GM19324 (cell line): ENCODE results near the gene PLEKHG3.

Experiments
- ATAC-seq: cut with Tn5 transposase; IDR thresholded peaks from one replicate; pipeline ENCODE4 v1.9.1; 2021; ENCODE audit warnings: mild to moderate bottlenecking, moderate library complexity; ENCODE audit not compliant: unreplicated experiment, low FRiP score

The PLEKHG3 gene

DNA sequence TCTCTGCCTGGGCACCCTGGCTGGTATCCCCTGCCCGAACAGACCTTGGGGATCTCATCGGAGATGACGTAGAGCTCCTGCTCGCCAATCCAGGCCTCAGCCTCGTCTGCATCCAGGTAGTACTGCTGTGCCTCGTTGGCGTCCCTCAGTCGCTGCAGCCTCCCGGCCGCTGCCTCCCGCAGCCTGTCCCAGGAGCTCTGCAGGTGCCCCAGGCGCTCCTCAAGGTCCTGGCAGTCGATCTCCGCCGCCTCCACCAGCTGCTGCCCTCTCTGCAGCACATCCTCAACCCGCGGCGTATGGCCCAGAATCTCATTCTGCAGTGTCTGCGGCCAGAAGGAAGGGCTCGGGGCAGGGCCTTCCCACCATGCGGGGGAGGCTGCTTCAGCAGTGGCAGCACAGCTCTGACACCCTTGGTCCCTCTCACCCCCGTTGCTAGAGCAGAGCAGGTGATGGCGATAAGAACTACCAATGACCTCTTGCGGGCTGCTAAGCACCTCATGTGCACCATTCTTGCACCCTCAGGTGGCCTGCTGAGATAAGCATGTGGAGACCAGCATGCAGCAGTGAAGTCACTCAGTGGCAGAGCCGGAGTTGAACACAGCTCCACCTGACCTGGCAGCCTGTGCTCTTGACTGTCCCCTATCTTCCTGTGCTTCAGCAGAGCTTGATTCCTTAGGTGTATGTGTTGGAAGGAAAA is 71.0 kb downstream of the PLEKHG3 start:
- no peak for ATAC-seq

DNA sequence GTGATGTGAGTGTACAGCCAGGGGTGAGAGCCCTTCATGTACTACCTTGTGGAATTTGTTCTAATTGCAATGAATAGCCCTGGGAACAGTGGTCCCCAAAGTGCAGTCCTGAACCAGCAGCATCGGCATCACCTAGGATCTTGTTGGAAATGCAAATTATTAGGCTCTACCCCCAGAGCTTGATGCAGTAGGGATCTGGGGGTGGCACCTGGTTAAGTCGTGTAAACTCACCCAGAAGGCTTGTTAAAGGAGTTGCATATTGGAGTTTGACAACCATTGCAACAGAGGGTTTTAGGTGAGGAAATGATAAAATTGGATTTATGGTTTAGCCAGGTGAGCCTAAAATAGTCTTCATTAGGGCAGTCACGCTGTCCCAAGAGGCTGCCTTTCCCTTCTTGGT is 73.2 kb downstream of the PLEKHG3 start:
- no peak for ATAC-seq

DNA sequence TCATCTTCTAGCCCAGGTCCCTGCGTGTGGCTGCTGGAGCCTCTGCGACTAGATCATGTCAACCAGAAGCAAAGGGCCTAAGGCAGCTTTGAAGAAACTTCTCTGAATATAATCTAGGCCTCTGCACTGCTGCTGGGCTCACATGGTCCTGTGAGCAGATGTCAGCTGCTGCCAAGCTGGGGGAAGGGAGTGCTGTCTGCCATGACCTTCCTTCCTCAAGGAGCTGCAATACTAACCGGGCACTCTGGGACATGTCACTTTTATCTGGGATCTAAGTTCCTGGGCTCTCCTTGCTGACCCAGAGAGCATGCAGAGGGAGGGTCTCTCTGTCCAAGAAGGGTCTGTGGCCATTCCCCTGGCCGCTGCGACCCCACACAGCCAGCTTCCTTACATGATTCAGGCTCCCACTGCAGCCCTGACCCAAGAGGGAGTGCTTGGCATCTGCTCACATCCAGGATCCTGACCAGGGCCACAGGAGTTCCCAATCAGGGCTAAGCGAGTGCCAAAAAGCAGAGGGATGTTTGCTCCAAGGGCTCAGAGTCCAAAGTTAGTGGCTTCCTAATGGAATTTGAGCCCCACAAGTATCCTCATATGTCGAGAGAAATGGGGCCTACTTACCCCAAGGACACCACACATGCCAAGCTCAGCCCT is 74.0 kb downstream of the PLEKHG3 start:
- no peak for ATAC-seq

DNA sequence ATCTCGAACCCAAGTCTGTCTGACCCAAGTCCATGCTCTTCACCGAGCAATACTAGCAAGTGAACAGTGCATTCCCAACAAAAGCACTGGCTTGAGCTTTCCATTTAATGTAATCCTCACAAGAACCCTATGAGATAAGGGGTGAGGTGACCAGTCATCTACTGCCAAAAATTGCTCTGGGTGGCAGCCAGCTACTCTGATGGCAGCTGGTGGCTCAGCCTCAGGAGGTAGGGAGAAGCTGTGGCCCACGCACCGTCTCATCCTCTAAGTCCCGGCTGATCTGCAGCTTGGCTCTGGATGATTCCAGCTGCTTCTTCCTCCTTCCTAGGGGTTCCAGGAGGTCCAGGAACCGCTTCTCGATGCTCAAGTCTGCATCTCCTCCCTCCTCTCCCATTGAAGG is 75.2 kb downstream of the PLEKHG3 start:
- no peak for ATAC-seq

DNA sequence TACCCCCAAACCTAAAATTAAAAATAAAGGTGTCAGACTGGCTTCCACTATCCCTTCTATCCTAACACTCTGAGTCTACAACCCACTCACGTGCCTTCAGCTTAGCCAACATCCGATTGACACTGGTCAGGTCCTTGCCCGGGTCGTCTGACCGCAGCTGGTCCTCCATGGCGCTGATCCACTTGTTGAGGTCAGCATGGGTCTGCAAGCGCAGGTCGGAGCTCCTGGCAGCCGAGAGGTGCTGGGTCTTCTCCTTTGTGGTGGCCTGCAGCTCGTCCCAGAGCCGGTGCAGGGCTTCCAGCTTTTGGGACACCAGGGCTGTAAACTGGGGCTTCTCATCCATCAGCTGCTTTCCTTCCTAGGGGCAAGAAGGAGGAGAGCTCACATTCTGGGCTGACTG is 78.0 kb downstream of the PLEKHG3 start:
- no peak for ATAC-seq

DNA sequence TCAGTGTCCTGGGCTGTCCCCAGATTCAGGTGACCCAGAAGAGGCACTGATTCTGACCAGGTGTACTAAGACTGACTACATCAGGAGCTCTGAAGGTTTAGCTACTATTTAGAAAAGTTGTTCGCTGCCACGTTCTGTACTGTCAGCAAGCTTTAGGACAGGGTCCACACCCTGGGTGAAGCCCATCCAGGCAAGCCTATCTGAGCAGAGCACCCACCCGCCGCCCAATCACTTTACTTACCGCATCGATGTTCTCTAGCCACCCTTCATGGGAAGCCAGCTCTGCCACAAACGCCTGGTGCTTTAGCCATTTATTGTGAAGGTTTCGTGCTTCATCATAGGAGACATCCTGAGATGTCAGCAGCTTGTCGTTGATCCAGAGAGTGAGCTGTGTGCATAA is 79.8 kb downstream of the PLEKHG3 start:
- no peak for ATAC-seq

DNA sequence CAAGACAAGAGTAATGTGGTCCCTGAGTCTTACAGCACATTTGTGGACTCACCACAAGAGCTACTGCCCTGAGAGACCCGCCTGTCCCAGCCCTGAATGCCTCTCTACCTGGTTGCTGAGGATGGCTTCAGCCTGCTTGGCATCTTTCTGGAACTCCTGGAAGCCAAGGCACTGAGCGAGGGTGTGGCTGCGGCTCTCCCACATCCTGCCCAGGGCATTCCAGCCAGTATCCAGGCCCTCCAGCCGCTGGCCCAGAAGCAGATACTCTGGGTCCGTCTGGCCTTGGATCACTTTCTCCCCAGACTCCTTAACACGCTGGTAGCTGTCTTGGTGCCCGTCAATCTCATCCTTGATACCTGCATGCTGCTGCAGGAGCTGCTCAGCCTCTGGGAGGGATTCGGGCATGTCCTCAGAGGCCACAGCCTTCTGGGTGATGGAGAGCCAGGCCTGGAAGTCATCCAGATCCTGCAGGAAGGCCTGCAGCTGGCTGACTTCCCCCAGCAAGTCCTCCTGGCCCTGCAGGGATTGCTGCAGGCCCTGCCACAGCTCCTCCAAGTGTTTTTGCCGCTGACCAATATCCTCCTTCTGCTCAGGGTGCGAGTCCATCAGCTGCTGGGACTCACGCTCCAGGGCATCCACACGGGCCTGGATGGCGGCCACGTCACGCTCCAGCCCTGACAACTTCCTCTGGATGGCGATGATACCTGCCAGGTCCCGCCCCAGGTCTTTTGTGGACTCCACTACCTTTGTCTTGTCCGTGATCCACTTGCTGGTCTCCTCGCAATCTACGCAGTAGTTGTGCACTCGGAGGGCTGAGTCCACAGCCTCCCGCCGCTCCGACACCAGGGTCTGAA is 82.3 kb downstream of the PLEKHG3 start:
- ATAC-seq, result no peak

DNA sequence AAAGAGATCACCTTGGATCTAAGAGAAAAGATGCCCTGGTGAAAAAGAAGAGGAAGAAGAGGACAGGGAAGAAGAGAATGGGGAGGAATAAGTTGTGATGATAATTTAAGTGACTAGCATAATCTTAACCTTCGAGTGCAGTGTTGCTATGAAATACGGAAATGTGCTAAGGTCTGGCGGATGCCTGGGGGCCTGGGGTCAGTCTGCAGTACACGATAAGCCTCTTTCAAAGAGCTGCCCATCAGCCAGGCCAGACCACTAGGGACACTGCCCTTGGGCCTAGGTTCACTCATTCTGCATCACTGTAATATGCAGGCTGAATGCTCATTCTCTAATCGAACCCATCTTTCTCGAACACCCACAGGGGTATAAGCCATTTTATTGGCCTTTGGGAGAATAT is 83.4 kb downstream of the PLEKHG3 start:
- ATAC-seq, result no peak

DNA sequence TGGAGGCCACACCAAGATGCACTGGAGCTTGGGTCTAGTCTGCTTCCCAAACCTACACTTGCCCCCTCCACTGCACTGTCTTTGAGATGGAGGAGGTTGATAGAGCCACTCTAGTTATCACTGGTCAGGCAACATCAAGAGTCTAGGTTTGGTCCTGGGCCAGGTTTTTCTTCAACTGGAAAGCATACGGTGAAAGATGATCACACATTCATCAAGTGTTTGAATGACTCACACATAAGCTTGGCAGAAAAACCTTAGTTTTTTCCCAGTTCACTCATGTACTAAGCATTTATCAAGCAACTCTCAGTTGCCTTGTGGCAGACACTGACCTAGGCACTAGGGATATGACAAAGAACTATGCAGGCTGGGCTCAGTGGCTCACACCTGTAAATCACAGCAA is 84.5 kb downstream of the PLEKHG3 start:
- no peak for ATAC-seq

DNA sequence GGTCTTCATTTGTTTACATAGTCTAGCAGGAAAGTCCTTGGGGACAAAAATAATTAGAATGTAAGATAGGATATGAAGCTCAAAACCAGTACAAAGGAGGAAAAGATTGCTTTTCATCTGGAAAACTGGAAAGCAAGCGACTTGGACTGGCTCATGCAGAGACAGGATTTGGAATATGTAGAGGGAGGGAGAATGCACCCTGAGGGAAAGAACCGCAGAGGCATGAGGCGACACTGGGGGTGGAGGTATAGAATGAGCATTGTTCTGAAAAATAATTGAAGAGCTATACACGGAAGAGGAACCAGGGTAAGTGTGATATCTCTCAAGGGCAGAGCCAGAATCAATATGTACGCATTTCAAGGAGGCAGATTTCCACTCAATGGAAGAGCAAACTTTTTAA is 85.5 kb downstream of the PLEKHG3 start:
- no peak for ATAC-seq

DNA sequence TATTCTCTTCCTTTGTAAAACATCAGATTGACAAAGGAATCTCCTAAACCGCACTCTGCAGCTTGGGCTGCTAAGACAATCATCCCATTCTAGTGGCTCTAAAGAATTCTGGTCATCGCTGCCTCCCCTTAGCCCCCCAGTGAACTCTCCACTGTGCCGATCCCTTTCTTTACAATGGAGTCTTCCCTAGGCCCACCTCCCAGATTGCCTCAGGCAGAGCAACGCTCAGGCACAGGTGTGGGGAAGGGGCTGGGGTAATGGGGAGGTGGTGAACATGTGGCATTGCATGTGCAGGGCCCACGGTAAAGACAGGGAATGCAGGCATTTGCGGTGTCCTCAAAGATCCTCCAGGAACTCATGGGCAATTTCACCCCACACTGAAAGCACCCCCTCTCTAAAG is 86.3 kb downstream of the PLEKHG3 start:
- no peak for ATAC-seq

DNA sequence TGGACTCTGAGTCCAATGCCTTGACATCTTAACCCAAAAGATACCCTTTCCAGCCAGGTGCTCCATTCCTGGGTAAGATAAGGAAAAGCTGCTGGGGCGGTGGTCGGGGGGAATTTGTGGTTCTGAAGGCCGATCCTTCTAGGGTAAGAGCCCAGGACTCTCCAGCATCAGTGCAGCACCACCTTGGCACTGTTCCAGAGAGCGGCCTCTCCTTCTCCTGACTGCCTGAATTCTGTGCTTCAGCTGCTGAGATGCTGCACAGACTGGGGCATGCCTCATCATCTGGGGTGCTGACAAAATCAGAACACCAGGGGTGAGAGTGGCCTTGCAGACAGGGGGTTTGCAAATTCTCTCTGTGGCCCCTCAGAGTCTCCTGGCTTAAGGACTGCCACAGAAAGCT is 88.0 kb downstream of the PLEKHG3 start:
- no peak for ATAC-seq

DNA sequence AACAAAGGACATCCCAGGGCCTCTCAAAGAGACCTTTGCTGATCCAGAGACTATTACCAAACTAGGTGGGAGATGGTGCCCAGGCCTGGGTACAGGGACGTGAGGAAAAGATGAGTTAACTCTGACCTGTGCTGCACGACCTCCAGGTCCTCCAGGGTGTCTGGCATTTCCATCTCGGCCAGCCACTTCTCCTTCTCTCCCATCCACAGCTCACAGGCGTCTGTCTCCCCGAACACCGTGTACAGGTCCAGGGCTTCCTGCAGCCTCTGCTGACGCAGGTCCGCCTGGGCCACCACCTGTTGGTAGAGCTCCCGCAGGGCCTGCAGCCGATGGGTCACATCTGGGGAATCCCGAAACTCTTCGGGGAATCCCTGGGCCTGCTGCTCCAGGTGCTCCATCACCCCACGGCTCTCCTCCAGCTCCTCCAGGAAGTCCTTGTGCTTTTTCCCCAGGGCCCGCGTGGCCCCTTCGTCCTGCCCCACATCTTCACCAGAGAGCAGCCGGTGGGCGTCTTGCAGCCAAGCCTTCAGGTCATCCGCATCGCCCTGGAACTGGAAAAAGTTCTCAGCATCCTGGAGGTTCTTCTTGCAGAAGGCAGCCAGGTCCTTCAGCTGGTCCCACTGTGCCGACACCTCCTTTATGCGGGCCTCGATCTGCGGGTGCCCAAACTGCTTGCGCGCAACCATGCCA is 88.8 kb downstream of the PLEKHG3 start:
- ATAC-seq, result no peak

DNA sequence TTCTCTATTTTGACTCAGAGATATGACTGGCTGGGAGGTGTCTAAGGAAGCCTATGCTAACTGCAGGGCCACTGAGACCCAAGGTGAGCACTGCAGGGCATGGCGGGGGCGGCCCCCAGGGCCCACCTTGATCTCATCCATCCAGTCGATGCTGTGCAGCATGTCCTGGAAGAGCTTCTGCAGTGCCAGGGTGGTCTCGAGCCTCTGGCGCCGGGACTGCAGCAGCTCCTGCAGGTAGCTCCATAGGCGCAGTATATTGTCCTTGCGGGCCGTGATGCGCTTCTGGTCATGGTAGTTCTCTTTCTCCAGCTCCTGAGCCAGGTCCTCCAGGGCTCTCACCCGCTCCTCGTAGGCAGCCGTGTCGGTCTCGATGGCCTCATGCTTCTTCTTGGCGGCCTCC is 91.0 kb downstream of the PLEKHG3 start:
- ATAC-seq, result no peak

DNA sequence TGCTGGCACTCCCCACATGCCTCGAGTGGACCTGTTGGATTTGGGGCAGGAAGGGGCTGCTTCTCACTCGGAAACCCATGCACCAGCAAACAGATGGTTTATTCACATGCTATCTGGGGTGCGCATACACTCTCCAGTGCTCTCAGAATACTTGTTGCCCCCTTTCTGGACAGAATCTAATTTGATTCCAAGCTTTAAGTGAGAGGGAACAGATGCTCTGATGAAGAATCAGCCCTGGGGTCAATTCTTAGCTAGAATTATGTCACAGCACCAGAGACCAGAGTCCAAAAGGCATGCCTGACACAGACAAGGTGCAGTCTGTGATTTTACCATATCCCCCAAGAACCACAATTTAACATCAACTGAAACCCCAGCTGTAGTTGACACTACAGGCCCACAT is 91.7 kb downstream of the PLEKHG3 start:
- no peak for ATAC-seq

DNA sequence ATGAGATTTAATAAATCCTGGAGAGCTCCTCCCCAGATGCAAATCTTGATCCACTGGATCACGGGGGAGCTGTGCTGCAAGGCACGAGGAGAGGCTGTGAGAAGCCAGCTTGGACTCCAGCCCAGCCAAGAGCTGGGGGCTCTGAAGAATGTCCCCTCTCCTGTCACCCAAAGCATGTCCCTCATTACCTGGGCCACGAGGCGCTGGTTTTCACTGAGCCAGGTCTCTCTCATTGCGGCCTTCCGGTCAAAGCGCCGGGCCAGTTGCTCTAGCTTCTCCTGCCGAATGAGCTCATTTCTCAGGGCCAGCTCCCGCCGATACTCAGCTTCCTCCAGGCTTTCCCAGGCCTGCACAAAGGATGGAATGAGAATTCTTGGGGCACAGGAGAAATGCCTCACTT is 92.1 kb downstream of the PLEKHG3 start:
- no peak for ATAC-seq

DNA sequence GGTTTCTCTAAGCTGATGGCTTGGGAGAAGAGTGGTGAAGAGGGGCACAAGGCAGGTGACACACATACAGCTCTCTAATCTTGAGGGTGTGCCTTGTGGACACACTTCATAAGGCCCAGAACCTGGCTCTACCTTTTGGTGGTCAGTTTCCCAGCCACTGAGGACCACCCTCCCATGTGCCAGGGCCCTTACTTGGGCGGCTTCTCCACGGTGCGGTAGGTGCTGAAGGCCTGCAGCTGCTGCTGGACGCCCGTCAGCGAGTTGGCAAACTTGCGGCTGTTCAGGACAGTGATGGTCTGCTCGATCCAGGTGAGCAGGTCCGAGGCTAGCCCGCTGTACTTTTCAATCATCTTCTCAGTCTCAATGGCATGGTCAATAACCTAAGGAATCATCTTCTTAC is 95.3 kb downstream of the PLEKHG3 start:
- ATAC-seq, result no peak
